Measurements from ENCODE around the gene STMN1.

The STMN1 gene

DNA sequence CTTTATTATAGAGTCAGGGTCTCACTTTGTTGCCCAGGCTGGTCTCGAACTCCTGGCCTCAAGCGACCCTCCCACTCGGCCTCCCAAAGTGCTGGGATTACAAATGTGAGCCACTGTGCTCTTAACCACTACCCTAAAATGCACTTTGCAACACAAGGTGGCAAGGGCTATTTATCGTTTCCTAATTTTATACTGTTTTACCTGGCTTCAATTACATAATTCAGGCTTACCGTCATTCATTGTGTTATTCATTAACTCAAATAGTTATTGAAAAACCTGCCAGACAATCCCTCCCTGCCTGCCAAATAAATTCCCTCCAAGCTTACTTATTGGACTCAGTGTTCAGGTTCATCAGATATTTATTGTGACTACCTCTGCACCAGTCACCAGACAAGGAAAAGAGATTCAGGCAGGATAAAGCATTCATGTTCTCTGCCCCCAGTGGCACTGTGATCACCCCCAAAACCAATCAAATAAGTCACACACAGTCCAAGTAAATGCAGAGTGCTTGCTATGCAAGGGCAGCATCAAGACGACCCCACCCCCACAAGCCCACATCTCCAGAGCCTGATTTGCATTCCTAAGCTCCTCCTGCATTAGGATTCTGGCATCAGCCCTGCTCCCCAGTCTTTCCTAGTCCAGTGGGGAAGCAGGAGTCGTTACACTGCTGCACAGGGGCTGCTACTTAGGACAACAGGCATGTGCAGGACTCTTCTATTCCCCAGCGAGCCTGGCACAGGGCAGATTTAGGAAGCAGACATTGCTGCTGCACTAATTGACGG lies 38.8 kb downstream of the STMN1 start:
- DNase-seq = no peak

DNA sequence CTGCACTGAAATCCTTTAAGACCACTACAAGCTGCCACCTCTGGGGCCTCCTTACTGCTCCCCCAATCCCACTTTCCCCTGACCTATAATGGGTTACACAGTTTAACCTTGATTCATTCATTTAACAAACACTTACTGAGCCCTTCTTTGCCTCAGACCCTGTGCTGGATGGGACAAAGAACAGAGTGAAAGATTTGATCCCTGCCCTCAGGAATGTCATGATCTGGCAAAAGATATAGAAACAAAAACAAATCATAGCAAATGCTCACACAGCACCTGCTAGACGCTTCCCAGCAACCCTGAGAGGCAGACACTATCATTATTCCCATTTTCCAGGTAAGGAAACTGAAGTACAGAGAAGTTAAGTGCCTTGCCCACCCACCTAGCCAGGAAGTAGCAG lies 39.9 kb downstream of the STMN1 start:
- no peak for DNase-seq

DNA sequence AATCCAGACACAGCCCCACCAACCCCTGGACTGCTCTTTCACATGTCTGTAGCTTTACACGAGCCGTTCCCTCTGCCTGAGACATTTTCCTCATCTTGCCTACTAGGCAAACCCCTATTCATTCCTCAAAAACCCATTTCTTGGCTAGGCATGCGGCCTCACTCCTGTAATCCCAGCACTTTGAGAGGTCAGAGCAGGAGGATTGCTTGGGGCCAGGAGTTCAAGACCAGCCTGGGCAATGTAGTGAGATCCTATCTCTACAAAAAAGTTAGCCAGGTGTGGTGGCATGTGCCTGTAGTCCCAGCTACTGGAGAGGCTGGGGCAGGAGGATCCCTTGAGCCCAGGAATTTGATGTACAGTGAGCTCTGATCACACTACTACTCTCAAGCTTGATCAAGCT lies 41.8 kb downstream of the STMN1 start:
- DNase-seq = no peak

DNA sequence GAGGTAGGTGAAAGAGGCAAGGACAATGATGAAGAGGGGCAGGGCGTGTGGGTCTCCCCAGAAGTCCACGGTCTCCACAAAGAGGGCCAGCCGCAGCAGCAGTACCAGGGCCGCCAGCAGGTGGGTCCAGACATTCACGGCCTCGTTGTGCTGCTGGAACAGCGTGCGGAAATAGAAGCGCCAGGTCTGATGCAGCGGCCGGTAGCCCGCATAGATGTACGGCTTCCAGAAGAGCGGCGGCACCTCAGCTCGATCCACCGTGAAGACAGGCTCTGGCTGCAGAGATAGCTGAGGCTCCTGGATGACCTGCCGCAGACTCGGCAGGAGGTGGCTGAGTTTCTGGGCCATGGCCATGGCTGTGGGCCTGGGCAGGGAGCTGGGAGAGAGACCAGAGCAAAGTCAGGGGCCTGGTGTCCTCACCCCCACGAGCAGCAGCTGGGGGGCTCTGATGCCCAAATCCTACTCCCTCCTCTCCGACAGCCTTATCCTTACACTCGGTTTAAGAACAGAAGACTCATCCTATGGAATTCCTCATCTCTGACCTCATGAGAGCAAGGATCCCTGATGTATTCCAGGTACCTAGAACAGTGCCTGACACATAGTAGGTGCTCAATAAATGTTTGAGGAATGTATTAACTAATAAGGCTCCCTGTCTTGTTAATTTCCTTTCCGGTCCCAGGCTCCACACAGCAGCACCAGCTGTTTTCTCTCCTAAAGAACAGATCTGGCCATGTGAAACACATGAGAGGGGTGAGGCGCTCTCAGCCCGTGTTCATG lies 42.5 kb downstream of the STMN1 start:
- no peak for DNase-seq

DNA sequence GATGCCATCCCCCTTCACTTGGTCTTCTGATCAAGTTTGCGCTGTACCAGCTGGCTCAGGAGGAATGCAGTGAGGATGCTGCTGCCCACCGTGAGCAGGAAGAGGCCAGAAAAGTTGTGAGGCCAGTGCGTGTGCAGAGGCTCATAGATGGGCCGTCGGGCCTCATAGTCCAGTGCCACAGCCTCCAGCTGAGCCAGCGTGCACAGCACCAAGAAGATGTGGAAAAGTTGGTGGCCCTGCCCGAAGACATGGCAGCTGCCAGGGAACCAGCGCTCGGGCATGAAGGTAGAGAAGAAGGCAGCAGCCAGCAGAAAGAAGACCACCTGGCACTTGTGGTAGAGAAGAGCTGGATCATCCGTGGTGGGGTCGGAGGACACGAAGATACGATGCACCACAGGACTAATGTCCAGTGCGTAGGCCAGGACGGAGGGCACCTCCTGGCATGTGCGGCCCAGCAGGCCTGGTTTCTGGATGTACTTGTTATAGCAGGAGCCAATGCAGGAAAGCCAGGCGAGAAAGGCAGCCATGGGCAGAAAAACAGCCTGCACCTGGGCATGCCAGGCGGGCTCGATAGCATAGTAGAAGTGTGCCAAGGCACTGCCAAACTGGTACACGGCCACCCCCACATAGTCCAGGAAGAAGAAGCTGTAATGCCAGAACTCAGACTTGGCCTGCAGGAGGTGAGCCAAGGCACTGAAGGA lies 43.3 kb downstream of the STMN1 start:
- no peak for DNase-seq

DNA sequence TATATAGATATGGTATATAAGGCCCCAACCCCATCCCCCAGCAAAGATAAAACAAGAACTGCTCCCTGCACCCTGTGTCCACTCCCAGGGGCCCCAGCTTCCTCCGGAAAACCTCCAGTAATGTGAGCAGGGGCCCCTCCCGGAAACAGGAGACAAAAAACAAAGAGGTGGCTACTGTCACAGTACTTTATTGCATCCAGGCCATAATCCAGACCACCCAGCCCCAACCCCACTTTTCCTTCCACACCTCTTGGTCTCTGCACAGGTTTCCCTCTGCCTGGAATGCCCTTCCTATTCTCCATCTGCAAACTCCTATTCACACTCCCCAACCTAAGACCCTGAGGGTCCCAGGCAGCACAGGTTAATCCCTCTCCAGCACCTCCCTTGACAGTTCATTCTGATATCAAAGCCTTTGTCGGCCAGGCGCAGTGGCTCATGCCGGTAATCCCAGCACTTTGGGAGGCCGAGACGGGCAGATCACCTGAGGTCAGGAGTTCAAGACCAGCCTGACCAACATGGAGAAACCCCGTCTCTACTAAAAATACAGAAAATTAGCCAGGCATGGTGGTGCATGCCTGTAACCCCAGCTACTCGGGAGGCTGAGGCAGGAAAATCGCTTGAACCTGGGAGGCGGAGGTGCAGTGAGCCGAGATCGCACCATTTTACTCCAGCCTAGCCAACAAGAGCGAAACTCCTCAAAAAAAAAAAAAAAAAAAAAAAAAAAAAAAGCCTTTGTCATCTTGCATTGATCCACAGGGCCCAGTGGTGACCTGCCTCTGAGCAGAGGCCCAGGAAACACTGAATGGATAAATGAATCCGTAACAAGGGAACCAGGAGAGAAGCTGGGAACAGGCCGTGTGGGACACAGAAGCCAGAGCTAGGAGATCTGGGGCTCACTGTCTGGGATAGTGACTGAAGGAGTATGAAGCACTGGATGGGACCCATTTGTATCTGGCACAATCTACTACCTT lies 44.6 kb downstream of the STMN1 start:
- DNase-seq = no peak

DNA sequence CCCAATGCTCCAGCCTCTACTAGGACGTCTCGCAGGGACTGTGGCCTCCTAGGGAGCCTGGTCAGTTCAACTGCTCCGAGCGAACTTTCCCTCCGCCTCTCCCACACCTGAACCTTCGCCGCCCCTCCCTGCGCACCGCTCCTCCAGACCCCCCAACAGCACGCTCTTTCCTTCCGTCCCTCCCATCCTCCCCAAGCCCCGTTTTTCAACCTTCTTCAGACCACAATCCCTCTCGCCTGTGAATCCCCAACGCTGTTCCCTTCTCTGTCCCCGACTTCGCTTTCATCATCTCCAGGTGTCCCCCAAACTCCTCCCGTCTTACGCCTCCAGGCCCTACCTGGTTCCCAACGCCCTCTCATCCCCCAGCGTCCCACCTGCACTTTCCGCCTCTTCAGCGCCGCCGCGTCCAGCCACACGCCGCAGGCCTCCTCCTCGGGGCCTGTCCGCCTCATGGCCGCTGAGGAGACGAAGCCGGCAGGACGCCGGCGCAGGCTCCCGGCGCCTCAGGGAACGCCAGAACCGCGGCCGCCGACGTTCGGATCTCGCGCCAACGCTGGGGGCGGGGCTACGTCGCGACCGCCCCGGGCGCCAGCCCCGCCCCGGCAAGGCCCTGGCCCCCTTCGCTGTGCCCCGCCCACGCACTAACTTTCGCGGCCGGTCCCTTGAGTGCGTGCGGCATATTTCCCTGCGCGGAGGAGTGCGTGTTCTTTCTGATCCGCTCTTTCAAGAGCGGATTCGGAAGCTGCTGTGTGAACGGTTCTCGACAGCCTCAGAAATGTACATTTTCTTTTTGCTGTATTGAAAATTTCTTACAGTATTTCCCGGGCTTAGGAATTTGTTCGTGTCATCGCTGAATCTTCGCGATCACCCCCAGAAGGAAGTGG lies 47.1 kb downstream of the STMN1 start, which contains the start of gene AUNIP:
Gene AUNIP (minus strand): TSS at position 552 of the 884 bp plus-strand sequence. CDS start 100 bp downstream, at position 452.
- DNase-seq = peak; percentile 88

DNA sequence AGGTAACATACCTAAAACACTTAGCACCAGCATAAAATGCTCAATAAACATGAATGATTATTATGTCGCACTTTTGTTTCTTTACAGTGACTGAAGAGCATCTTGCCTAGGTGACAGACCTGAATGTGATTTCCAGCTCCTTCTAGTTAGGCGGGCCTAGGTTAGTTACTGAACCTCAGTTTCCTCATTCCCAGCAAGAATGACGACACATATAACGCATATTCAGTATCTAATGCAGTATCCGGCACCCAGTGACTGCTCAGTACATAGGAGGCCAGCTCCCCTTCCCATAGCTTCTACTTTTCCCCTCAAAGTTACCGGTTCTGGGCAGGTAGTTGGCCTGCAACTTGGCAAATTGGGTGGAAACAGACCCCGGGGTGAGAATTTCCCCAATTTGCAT lies 47.7 kb downstream of the STMN1 start:
- DNase-seq = no peak

DNA sequence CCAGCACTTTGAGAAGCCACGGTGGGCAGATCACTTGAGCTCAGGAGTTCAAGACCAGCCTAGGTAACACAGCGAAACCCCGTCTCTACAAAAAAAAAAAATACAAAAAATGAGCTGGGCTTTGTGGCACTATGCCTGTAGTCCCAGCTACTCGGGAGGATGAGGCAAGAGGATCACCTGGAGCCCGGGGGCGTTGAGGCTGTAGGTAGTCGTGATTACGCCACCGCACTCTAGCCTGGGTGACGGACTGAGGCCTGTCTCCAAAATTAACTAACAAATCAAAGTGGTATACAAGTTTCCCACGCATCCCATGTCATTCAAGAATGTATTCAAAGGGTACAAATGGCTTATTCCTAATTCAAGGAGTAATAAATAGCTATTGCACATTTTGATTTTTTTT lies 49.4 kb downstream of the STMN1 start:
- DNase-seq = no peak

DNA sequence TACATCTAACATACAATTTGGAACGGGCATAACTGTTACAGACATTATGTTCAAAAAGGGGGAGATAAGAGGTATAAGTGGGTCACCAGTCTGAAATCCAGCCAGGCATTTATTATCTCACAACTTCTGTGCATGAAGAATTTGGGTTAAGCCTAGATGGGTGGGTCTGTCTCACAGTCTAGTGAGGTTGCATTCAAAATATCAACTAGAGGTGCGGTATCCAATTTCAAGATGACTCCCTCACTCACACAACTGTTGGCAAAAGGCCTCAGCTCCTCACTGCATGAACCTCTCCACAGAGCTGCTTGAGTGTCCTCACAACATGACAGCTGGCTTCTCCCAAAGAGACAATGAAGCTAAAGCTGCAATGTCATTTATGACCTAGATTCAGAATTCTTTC lies 51.7 kb downstream of the STMN1 start:
- no peak for DNase-seq
